GM12801 (cell line): ENCODE results near the gene CALCOCO2.

ENCODE experiments used
- CTCF ChIP-seq: IDR thresholded peaks from one replicate; pipeline ENCODE4 v1.5.1; 2011; ENCODE audit warnings: control low read depth; ENCODE audit not compliant: insufficient read length; ENCODE audit errors: extremely low read depth

The CALCOCO2 gene

GRCh38 chr17:48856122-48856821 lies 25.4 kb downstream of the CALCOCO2 start:
- TF ChIP-seq CTCF, result no peak

- no peak for TF ChIP-seq CTCF
Observed at GRCh38 chr17:48860034-48860433, 29.2 kb downstream of the CALCOCO2 start.

- TF ChIP-seq CTCF, result no peak
Observed at GRCh38 chr17:48860456-48860855, 29.6 kb downstream of the CALCOCO2 start.

- TF ChIP-seq CTCF, result no peak
Observed at GRCh38 chr17:48868916-48869500, 38.2 kb downstream of the CALCOCO2 start.

- no peak for TF ChIP-seq CTCF
Observed at GRCh38 chr17:48869821-48870318, 39.0 kb downstream of the CALCOCO2 start.

- TF ChIP-seq CTCF, result no peak
Observed at GRCh38 chr17:48871035-48871550, 40.3 kb downstream of the CALCOCO2 start.

GRCh38 chr17:48871551-48872351 lies 40.9 kb downstream of the CALCOCO2 start:
- TF ChIP-seq CTCF, result no peak
